ENCODE results near the gene DUSP6.

- no peak for TF ChIP-seq POLR2A (IDR thresholded peaks at IDR 0.05)
- TF ChIP-seq, protein P1, sequence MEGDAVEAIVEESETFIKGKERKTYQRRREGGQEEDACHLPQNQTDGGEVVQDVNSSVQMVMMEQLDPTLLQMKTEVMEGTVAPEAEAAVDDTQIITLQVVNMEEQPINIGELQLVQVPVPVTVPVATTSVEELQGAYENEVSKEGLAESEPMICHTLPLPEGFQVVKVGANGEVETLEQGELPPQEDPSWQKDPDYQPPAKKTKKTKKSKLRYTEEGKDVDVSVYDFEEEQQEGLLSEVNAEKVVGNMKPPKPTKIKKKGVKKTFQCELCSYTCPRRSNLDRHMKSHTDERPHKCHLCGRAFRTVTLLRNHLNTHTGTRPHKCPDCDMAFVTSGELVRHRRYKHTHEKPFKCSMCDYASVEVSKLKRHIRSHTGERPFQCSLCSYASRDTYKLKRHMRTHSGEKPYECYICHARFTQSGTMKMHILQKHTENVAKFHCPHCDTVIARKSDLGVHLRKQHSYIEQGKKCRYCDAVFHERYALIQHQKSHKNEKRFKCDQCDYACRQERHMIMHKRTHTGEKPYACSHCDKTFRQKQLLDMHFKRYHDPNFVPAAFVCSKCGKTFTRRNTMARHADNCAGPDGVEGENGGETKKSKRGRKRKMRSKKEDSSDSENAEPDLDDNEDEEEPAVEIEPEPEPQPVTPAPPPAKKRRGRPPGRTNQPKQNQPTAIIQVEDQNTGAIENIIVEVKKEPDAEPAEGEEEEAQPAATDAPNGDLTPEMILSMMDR (IDR thresholded peaks at IDR 0.05) = no peak
Observed at GRCh38 chr12:89358805-89359204, 6.5 kb upstream of the DUSP6 start.
